ENCODE measurements around the gene MAFF.

Gene MAFF

GRCh38 chr22:38221407-38221806 is 19.6 kb downstream of the MAFF start:
- Histone ChIP-seq H3K9me3 (ENCODE audit: low read length) (no peaks in the 10 kb centered on the region), H3K36me3 (ENCODE audit: insufficient read depth, low read length) (peaks cover 15% of the 10 kb centered on the region), H3K27me3 (ENCODE audit: control insufficient read depth in 1 of 2, insufficient read depth in 2 of 2, low read length in 2 of 2) (no peaks in the 10 kb centered on the region), H3K4me3 (ENCODE audit: low read depth in 1 of 2, low read length in 2 of 2) (no peak overlapping the region), H3K9ac (ENCODE audit: low read length) (no peak overlapping the region), H3K4me1 (ENCODE audit: insufficient read depth, low read length) (peaks cover 27% of the 10 kb centered on the region), H3K27ac (ENCODE audit: low read depth, low read length) (no peak overlapping the region)

DNA sequence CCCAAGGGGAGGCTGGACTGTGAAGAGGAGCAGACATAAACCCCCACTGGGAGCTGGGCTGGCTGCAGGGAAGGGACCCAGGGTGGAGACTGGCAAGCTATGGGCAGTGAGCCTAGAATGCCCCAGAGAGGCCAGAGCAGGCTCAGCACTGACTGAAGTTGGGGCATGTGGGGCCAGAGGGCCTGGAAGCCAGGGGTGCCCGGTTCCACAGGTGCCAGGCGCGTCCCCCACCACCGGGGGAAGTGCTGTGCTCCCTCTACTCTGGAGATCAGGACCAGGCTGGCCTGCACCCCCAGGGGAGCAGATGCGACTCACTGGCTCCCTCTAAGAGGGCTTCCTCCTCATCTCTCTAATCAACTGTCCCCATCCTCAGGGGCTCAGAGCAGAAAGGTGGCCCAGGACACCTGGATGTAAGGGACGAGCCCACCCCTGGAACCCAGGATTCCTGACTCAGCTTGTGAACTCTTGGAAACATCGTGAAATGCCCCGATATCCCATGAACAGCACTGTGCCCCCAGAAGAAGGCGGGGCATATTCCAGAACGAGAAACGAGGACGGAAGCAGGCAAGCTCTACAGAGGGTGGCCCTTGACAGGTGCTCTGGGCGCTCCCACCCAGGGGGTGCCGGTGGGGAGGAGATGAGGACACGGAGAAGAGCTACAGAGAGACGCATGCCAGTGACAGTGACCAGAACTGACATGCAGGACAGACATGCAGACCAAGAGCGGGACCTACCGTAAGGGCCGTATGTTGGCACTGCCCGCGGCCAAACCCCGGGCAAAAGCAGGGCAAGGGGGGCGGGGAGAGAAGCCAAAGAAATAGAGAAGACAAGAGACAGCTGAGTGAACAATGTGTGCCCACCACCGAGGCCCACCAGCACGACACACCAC is 20.4 kb downstream of the MAFF start:
- Histone ChIP-seq H3K27me3 (ENCODE audit: control insufficient read depth in 1 of 2, insufficient read depth in 2 of 2, low read length in 2 of 2) (no peaks in the 10 kb centered on the region), H3K9ac (ENCODE audit: low read length) (no peak overlapping the region), H3K36me3 (ENCODE audit: insufficient read depth, low read length) (peaks cover 20% of the 10 kb centered on the region), H3K4me1 (ENCODE audit: insufficient read depth, low read length) (peaks cover 27% of the 10 kb centered on the region), H3K4me3 (ENCODE audit: low read depth in 1 of 2, low read length in 2 of 2) (no peak overlapping the region), H3K9me3 (ENCODE audit: low read length) (no peaks in the 10 kb centered on the region), H3K27ac (ENCODE audit: low read depth, low read length) (no peak overlapping the region)

DNA sequence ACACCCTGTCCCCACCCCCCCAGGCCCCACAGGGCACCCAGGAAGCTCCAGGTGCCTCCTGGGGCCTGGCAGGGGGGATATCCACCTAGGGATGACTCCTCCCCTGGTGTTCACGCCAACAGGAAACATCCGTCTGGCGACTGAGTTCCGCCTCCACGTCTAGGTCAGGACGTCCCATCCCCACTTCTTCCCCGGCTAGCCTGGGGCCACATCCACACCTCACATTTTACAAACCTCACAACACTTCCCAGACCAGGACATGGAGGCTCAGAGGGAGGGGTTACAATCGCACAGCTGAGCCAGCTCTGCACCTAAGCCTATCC is 21.0 kb downstream of the MAFF start:
- Histone ChIP-seq H3K4me1 (ENCODE audit: insufficient read depth, low read length) (peaks cover 25% of the 10 kb centered on the region), H3K27ac (ENCODE audit: low read depth, low read length) (no peak overlapping the region), H3K36me3 (ENCODE audit: insufficient read depth, low read length) (peaks cover 20% of the 10 kb centered on the region), H3K9me3 (ENCODE audit: low read length) (no peaks in the 10 kb centered on the region), H3K27me3 (ENCODE audit: control insufficient read depth in 1 of 2, insufficient read depth in 2 of 2, low read length in 2 of 2) (no peaks in the 10 kb centered on the region), H3K4me3 (ENCODE audit: low read depth in 1 of 2, low read length in 2 of 2) (no peak overlapping the region), H3K9ac (ENCODE audit: low read length) (no peak overlapping the region)

DNA sequence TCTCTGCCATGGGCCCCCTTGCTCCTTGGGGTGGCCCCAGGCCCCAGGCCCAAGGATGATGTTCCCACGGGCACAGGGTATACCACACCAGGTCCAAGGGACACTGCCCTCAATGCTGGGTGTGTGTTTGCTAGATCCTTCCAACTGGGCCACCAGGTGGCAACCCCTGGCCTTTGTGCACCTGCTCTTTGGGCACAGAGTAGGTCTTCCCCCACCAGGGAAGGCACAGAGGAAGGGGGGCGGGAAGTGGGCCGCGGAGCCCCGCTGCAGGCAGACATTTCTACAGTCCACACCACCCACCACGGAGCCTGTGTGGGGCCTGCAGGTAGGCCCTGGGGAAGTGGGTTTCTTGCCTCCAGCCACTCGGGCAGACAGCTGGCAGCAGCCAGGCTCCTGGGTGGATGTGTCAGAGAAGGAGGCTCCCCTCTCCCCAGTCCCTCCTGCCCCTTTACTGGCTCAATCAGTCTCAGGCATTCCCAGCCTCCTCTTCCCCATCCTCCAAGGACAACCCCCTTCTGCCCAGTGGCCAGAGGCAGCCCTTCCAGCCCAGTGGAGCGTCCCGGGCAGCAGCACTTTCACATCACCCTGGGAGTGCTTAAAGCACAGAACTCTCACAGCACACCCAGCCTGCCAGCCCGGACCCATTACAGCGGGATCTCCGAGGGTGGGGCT is 21.6 kb downstream of the MAFF start:
- no peak overlapping the region for H3K27ac ChIP-seq (ENCODE audit: low read depth, low read length)
- no peak overlapping the region for H3K9ac ChIP-seq (ENCODE audit: low read length)
- H3K4me3 ChIP-seq (ENCODE audit: low read depth in 1 of 2, low read length in 2 of 2), result no peak overlapping the region
- peaks cover 21% of the 10 kb centered on the region for H3K4me1 ChIP-seq (ENCODE audit: insufficient read depth, low read length)
- H3K27me3 ChIP-seq (ENCODE audit: control insufficient read depth in 1 of 2, insufficient read depth in 2 of 2, low read length in 2 of 2), result no peaks in the 10 kb centered on the region
- H3K9me3 ChIP-seq (ENCODE audit: low read length), result no peaks in the 10 kb centered on the region
- H3K36me3 ChIP-seq (ENCODE audit: insufficient read depth, low read length), result peaks cover 27% of the 10 kb centered on the region

DNA sequence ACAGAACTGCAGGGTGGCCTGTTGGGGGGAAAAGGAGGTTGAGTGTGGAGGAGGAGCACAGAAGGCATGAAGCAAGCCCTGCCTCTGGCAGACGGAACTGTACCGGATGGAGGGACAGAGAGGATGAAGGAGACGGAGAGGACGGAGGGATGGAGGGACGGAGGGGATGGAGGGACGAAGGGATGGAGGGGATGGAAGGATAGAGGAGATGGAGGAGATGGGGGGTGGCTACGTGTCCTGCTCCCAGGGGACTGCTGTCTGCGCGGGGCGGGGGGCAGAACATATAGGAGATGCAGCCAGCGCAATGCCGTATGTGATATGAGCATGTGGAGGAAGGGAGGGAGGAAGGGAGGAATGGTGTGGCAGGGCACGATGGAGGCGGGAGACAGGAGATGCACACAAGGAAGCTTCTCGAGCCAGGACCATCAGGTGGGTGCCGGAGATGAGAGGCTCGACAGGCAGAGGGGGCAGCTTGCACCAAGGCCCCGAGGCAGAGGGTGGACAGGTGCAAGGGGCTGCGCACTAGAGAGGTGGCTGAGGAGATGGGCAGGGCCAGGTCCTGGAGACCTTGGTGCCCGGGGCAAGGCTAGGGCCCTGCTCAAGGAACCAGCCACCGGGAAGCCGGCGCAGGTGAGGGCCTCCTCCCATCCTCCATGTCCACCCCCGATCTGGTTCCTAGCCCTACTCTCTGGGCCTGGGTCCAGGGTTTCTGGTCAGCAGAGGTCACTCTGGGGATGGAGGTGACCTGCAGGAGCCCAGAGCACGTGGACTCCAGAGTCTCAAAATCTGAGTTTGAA is 25.3 kb downstream of the MAFF start:
- H3K9me3 ChIP-seq (ENCODE audit: low read length), result no peaks in the 10 kb centered on the region
- H3K27me3 ChIP-seq (ENCODE audit: control insufficient read depth in 1 of 2, insufficient read depth in 2 of 2, low read length in 2 of 2), result no peaks in the 10 kb centered on the region
- no peak overlapping the region for H3K4me3 ChIP-seq (ENCODE audit: low read depth in 1 of 2, low read length in 2 of 2)
- peaks cover 47% of the 10 kb centered on the region for H3K36me3 ChIP-seq (ENCODE audit: insufficient read depth, low read length)
- no peak overlapping the region for H3K27ac ChIP-seq (ENCODE audit: low read depth, low read length)
- no peak overlapping the region for H3K9ac ChIP-seq (ENCODE audit: low read length)
- H3K4me1 ChIP-seq (ENCODE audit: insufficient read depth, low read length), result peaks cover 10% of the 10 kb centered on the region

- Histone ChIP-seq H3K4me1 (ENCODE audit: insufficient read depth, low read length) (peaks cover 10% of the 10 kb centered on the region), H3K4me3 (ENCODE audit: low read depth in 1 of 2, low read length in 2 of 2) (no peak overlapping the region), H3K27me3 (ENCODE audit: control insufficient read depth in 1 of 2, insufficient read depth in 2 of 2, low read length in 2 of 2) (no peaks in the 10 kb centered on the region), H3K9me3 (ENCODE audit: low read length) (no peaks in the 10 kb centered on the region), H3K9ac (ENCODE audit: low read length) (no peak overlapping the region), H3K36me3 (ENCODE audit: insufficient read depth, low read length) (peaks cover 55% of the 10 kb centered on the region), H3K27ac (ENCODE audit: low read depth, low read length) (no peak overlapping the region)
Observed at GRCh38 chr22:38228326-38228872, 26.6 kb downstream of the MAFF start.

DNA sequence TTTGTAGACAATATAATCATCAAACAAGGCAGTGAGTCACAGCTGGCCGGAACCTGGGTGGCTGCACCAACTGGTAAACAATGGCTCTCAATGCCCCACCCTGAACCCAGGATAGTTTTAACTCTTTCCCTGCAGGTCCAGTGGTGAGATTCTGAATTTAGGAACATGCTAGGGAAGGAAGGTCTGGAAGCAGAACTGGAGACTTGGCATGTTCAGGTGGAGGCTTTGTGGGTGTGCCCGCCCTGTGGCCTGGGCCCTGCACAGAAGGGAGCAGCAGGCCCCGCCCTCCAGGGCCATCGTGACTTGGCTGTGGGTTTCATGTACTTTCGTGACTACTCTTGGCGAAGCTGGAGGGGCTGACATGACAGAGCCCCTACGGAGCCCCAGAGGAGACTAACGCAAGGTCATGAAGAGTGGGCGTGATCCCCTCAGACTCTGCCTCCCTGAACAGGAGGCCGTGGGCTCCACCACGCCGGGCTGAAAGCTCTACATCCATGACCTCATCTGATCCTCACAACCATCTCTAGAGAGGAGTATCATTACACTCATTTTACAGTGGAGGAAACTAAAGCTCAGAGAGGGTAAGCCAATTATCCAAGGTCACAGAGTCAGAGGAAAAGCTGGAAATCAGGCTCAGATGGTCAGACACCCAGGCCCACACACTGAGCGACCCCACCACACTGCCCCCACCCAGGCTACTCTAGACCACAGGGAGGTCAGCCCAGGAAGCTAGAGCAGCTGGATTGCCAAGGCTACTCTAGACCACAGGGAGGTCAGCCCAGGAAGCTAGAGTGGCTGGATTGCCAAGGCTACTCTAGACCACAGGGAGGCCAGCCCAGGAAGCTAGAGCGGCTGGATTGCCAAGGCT is 27.3 kb downstream of the MAFF start:
- H3K36me3 ChIP-seq (ENCODE audit: insufficient read depth, low read length), result peaks cover 56% of the 10 kb centered on the region

DNA sequence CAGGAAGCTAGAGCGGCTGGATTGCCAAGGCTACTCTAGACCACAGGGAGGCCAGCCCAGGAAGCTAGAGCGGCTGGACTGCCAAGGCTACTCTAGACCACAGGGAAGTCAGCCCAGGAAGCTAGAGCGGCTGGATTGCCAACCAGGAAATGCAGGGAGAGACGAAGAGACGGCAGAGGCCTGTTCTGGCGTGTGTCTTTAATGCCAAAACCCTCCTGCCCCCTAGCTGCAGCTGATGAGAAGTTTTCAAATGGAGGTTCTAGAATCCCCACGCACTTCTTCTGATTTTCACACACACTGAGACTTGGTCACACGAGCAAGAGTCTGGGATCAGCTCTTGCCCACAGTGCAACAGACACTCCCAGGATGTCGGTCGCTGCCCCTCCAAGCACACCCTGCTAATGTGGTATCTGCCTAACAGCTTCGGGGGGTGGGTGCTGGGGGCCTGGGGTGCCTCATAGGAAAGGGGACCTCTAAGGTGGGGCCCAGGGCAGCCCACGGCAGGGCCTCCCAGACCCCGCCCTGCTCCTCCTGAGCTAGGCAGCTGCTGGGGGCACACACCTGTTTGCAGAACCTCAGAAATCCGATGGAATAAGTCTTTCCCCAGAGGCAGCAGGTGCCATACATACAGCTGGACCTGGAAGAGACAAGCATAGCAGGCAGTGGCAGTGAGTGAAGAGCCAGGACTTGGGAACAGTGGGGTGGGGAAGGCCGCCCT is 28.5 kb downstream of the MAFF start:
- Histone ChIP-seq H3K4me3 (ENCODE audit: low read depth in 1 of 2, low read length in 2 of 2) (no peak overlapping the region), H3K27ac (ENCODE audit: low read depth, low read length) (no peak overlapping the region), H3K27me3 (ENCODE audit: control insufficient read depth in 1 of 2, insufficient read depth in 2 of 2, low read length in 2 of 2) (no peaks in the 10 kb centered on the region), H3K9ac (ENCODE audit: low read length) (no peak overlapping the region), H3K9me3 (ENCODE audit: low read length) (no peaks in the 10 kb centered on the region), H3K36me3 (ENCODE audit: insufficient read depth, low read length) (peaks cover 56% of the 10 kb centered on the region), H3K4me1 (ENCODE audit: insufficient read depth, low read length) (peaks cover 10% of the 10 kb centered on the region)

More for the DNA sequence above, 27.3 kb downstream of the MAFF start:
- Histone ChIP-seq H3K9me3 (ENCODE audit: low read length) (no peaks in the 10 kb centered on the region), H3K9ac (ENCODE audit: low read length) (no peak overlapping the region), H3K27ac (ENCODE audit: low read depth, low read length) (no peak overlapping the region), H3K4me3 (ENCODE audit: low read depth in 1 of 2, low read length in 2 of 2) (no peak overlapping the region), H3K27me3 (ENCODE audit: control insufficient read depth in 1 of 2, insufficient read depth in 2 of 2, low read length in 2 of 2) (no peaks in the 10 kb centered on the region), H3K4me1 (ENCODE audit: insufficient read depth, low read length) (peaks cover 10% of the 10 kb centered on the region)

DNA sequence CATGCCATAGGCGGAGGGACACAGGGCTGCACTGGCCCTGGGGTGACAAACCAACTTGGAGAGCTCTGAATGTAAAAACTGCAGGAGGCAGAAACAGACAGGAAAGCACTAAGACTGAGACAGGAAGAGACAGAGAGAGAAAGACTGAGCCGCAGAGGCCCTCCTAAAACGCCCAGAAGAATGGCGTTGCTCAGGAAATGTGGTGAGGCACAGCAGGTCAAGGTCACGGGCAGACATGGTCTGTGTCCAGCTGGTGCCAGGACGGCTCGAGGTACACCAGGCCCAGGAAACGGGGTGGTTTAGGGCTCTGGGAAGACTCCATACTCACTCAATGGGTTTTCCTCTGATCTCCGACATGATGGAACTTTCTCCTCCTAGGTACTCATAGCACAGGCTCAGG is 29.1 kb downstream of the MAFF start:
- Histone ChIP-seq H3K27ac (ENCODE audit: low read depth, low read length) (no peak overlapping the region), H3K9me3 (ENCODE audit: low read length) (no peaks in the 10 kb centered on the region), H3K9ac (ENCODE audit: low read length) (no peak overlapping the region), H3K4me1 (ENCODE audit: insufficient read depth, low read length) (peaks cover 10% of the 10 kb centered on the region), H3K27me3 (ENCODE audit: control insufficient read depth in 1 of 2, insufficient read depth in 2 of 2, low read length in 2 of 2) (no peaks in the 10 kb centered on the region), H3K36me3 (ENCODE audit: insufficient read depth, low read length) (peaks cover 61% of the 10 kb centered on the region), H3K4me3 (ENCODE audit: low read depth in 1 of 2, low read length in 2 of 2) (no peak overlapping the region)

GRCh38 chr22:38232196-38232595 is 30.4 kb downstream of the MAFF start:
- Histone ChIP-seq H3K27ac (ENCODE audit: low read depth, low read length) (no peak overlapping the region), H3K9me3 (ENCODE audit: low read length) (no peaks in the 10 kb centered on the region), H3K27me3 (ENCODE audit: control insufficient read depth in 1 of 2, insufficient read depth in 2 of 2, low read length in 2 of 2) (no peaks in the 10 kb centered on the region), H3K9ac (ENCODE audit: low read length) (no peak overlapping the region), H3K36me3 (ENCODE audit: insufficient read depth, low read length) (peaks cover 61% of the 10 kb centered on the region), H3K4me3 (ENCODE audit: low read depth in 1 of 2, low read length in 2 of 2) (no peak overlapping the region), H3K4me1 (ENCODE audit: insufficient read depth, low read length) (peaks cover 10% of the 10 kb centered on the region)

Data from muscle layer of colon (tissue), 2 donors.